CD4-positive, alpha-beta T cell treated with Interleukin-17A for 4 hours (primary cell): ENCODE measurements around the gene ALS2.
A peak's percentile ranks its signal among the peaks of the same experiment; 100 is the strongest.
"Not testable (repeated sequence)": the region's sequence is repeated elsewhere in the genome, so short reads cannot be mapped to it uniquely, and the experiment has no call there.

Experiments
- DNase-seq: peaks from one replicate; pipeline ENCODE4 v3.0.0-alpha.2; 2020; ENCODE audit warnings: mixed read lengths

Gene ALS2

DNA sequence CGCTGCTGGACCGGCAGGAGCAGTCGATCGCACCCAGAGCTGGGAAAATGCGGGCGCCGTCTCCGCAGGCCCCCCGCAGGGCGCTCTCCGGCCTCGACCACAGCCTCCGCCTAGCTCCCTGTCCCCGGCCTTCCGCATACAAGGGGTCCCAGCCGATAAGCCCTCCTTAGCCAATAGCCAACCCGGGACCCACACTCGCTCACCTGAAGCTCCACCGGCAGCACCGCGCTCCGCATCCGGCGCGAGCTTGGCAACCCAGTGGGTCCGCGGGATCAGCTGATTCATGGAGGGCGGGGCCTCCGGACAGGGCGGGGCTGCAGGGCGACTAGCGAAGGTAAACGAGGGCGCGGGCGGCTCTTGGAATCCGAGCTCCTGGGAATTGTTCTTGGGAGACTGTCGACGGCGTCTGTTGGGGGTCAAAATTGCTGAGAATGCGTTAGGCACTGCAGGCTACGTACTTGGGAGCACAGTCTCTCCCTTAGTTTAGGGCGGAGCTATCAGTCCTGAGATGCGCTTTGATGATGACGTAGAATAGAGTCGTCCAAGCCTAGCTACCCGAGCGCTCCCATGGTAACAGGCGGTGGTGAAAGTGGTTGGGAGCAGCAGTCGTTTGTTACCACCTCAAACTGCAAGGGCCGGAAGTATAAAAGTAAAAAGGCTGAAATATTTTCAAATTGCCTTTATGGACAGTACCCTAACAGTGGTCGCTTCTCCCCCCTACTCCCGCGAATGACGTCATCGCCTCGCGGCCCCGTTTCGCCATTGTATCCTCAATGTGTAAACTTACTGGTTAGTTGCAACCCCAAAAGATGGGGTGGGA lies at the start of gene ALS2:
ALS2 (minus strand) TSS at position 260 of the 820 bp plus-strand sequence. CDS start 12,048 bp downstream, outside the sequence.
- peak; percentile 97 for DNase-seq

DNA sequence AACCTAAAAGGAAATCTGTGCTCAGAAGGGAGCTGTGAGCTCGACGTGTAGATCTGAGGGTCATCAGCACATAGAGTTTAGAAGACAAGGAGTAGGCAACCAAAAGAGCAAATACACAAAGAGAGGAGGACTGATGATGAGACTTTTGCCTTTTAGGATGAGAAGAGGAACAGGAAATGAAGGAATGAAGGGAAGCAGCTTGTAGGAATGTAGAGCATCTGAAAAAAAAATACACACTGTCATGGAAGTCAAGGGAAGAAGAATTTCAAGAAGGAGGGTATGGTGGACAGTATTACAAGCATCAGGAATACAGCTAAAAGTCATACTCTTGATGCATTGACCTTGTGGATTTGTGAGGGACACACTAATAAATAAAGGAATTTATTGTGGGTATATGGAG lies 47.5 kb upstream of the ALS2 start:
- no peak for DNase-seq

DNA sequence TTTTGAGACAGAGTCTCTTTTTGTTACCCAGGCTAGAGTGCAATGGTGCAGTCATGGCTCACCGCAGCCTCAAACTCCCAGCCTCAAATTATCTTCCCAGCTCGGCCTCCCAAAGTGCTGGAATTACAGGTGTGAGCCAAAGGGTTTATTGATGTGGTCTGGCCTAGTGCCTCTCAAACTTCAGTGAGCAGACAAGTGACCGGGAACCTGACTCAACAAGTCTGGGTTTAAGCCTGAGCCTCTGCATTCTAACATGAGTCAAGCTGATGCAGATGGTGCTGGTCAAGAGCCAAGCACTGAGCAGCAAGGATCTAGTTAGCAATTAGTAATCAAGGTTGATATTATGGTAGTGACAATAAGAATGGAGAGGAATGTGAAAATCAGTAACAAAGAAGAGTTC lies 46.9 kb upstream of the ALS2 start:
- DNase-seq, result no peak

DNA sequence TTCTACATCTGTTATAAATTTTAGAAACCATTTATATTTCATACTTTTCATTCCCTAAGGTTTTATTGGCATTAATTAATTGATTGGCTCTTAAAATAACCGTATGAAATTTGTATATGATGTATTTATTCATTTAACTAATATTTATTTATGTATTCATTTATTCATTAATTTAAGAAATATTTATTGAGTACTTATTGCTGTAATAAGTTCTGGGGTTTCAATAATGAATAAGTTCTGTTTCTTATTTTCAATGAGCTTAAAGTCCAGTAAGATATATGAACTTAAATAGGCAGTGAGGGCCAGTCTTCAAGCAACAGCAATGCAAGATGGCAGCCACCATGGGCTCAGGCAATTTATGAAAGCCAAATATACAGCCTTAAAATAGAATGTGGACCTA lies 43.5 kb upstream of the ALS2 start:
- DNase-seq, result no peak

DNA sequence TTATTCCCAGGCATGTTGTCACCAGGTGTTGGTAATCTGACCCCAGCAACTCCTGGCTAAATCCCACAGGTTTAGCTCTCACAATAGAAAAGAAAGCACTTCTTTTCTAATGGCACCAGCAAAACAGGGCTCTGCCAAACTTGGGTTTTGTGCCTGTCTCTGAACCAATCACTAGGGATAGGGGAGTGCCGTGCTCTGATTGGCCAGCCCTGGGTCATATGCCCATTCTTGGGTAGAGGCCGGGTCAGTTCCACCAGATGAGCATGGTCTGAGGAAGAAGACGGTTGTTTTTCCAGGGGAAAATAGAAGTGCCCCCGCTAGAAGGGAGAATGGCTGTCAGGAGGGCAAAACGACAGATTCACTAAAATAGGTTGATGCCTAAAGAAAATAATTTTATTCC lies 40.3 kb upstream of the ALS2 start:
- no peak for DNase-seq

DNA sequence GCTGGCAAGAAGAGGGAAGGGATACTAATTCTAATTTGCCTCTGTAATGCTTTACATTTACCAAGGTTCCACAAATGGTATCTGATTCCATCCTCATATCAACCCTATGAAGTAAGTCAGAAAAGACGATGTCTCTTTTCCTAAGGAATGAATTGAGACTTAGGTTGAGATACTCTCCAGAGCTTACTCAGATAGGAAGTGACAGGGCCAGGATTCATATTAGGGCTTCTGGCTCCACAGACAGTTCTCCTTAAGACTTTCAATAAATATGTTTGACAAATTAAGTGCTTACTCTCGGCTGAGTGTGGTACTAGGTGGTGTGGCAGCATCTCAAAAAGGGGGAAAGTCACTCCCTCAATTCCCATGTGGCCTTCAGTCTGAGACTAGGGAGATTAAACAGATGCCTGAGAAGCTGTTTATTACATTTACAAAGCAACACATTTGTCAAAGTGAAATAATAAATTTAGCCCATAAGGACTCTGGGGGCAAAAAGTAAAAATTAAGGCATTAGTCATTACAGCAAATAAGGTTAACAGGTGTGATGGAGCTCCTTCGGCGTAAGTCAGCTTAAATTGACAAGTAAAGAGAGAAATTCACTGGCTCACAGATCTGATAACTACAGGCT lies 39.8 kb upstream of the ALS2 start:
- DNase-seq, result no peak

DNA sequence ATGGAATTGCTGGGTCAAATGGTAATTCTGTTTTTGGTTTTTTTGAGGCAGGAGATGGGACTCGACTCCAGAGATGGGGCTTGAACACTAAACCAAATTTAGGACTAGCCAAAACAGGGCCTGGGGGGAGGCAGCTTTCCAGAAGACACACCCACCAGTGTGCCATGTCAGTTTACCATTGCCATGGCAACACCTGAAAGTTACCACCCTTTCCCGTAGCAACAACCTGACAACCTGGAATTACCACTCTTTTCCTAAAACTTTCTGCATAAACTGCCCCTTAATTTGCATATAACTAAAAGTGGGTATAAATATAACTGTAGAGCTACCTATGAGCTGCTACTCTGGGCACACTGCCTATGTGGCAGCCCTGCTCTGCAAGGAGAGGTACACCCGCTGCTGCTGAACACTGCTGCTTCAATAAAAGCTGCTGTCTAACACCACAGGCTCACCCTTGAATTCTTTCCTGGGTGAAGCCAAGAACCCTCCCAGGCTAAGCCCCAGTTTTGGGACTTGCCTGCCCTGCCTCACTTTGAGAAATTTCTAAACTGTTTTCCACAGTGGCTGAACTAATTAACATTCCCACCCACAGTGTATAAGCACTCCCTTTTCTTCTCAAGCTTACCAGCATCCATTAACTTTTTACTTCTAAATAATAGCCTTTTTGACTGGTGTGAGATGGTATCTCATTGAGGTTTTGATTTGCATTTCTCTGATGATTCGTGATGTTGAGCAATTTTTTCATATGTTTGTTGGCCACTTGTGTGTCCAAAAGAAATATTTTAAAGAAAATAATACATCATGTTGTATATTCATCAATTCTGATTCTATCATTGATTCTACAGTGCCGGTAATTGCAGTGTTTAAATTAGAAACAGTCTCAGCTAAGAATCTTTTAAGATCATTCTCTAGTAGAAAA lies 36.2 kb upstream of the ALS2 start:
- DNase-seq, result no peak

DNA sequence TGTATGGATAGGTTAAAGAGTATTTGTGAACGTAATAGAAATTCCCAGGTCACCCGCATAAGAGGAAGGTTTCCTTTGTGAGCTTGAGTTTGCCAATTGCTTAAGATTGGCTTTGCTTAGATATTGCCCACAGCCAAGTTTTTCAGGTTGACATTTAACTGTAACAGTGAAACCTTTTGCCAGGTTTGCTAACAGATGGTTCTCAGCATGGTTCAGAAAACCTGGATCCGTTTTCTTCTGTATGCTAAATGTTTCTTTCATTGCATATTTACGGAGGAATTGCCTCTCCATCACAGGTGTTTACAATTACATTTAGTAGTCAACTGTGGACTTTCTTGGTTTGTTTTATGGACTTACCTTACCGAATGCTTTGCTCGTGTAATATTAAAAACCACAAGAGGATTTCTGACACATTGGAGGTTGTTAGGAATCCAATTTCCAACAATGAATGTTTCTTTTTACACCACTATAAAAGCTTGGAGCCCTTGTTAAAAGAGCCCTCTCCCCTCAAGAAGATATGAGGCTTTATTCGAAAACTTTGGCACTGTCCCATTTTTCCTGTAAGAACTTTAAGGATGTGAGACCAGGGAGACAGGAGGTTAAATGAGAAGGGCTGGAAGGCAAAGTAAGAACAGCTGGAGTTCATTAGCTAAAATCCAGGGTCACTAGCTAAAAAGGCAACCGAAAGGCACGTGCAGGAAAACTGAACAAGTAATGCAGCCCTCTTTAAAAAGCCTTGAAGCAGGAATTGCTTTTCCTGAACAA lies 33.4 kb upstream of the ALS2 start:
- no peak for DNase-seq

DNA sequence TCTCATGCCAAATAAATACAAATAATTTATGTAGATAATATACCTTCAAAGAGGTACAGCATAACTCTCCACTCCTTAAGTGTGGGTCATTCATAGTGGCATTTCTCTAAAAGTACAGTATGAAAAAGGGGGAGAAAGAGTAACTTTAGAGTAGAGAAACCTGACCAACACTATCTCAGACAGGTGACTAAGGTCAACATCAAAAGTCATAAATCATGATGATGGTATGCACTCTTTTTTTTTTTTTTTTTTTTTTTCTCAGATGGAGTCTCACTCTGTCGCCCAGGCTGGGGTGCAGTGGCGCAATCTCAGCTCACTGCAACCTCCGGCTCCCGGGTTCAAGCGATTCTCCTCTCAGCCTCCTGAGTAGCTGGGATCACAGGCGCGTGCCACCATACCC lies 29.9 kb upstream of the ALS2 start:
- DNase-seq, result not testable (repeated sequence)

DNA sequence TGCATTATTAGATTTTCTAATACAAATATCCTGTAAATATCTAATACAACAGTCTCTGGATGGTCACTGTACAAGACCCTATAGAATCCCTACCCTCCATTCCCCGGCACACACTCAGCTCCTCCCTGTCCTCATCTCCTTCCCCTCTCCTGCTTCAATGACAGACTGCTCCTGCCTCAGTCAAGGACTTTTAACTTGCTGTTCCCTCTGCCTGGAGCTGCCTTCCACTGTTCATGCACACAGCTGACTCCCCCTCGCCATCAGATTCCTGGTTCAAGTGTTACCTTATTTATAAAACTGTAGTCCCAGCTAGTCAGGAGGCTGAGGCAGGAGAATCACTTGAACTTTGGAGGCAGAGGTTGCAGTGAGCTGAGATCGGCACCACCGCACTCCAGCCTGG lies 28.9 kb upstream of the ALS2 start:
- no peak for DNase-seq

DNA sequence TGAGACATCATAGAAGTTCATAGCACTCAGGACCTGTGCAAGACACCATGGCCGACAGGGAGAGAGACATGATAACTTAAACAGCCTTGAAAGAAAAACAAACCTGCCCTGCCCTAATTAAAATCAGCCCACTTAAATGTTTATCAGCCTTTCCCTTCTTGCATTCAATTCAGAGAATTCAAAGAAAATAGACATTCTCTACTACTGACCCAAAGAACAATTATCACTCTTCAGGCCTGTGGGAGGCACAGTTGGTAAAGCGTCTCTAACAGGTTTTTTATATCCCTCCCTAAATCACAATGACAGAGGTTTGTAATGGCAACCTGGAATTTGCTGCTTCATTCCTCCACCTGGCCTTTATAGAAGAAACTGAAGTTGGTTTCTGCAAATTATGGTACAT lies 27.3 kb upstream of the ALS2 start:
- no peak for DNase-seq

DNA sequence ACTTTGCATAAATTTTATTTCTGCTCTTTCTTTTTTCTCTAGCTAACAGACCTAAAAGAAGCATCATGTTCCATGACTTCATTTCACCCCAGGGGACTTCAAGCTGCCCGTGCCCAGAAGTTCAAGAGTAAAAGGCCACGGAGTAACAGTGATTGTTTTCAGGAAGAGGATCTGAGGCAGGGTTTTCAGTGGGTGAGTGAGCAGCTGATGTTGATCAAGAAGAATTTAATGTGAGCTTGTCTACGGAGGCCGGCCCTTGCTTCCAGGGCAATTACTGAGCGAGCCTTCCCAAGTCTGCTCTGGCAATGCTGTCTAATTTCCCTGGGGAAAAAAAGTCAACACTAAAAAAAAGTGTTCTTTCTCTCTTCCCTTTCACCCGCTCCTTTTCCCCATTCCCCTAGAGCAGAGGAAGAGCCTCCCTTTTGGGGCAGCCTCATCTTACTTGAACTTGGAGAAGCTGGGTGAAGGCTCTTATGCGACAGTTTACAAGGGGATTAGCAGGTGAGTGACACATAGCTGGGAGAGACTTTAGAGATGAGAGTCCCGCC lies 26.8 kb upstream of the ALS2 start:
- DNase-seq, result no peak

DNA sequence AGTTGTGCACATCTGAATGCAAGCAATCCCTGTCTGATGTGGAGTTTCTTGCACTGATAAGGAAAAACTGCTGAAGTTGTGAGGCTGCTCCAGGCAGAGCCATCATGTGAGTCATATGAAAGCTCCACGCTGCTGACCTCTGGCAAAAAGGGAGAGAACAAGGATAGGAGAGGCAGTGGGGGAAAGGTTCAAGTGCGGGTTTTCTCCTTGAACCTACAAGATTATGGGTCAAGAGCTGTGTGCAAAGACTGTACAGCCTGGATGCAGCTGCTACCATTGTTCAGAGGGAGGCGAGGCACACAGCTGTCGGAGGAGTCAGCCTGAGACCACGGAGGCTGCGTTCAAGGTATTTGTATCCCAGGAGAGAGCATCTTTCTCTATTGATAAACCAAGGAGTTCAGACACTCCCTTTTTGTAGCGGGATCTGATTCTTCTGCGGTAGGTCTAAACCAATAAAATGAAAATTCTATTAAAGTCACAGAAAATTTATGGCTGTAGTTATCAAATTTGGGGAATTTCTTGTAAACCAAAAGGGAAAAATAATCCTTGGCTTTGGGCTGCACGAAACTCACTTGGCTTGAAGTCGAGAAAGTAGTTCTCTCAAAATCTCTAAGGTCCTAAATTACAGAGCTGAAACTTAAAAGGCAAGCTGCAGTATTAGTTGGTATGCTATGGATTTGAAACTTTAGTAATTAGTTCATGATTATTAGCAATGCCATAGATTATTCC lies 25.9 kb upstream of the ALS2 start, which contains the start of gene CDK15:
CDK15 (plus strand) TSS at position 96 of the 729 bp plus-strand sequence; CDS start at position 224, 128 bp downstream.
- no peak for DNase-seq

DNA sequence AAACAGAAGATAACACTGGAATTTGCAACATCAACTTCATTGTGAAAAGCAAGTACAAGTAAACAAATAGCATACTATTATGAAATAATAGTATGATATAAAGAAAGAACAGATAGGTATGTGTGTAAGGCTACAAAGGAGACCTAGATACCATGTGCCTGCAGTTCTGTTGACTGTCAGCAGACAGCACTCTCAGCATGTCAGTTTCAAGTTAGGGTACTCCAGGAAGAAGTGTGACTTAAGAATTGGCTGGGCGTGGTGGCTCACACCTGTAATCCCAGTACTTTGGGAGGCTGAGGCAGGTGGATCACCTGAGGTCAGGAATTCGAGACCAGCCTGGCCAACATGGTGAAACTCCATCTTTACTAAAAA lies 18.2 kb upstream of the ALS2 start:
- DNase-seq, result not testable (repeated sequence)

DNA sequence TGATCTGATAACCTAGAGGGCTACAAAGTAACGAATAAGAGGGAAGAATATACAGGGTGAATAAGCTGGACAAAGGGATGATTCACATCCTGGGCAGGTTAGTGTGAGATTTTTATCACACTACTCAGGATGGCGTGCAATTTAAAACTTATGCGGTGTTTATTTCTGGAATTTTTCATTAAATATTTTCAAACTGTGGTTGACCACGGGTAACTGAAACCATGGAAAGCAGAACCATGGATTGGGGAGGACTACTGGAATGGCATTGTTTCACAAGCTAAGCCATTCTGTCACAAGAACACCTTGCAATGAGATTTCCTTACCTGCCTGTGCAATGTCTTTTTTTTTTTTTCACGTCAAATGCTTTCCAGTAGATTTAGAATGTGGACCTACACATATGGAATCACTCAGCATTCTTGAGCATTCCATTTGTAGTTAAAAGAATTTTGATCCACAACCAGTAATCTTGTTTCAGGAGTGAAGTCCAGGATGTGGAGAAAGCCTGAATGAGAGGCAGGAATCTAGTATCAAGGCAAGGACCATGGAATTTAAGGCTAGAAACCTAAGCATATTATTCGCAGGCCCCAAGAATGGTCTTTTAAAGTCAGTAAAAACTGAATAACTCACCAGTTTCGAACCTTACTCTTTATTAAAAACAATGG lies 17.6 kb upstream of the ALS2 start:
- no peak for DNase-seq

DNA sequence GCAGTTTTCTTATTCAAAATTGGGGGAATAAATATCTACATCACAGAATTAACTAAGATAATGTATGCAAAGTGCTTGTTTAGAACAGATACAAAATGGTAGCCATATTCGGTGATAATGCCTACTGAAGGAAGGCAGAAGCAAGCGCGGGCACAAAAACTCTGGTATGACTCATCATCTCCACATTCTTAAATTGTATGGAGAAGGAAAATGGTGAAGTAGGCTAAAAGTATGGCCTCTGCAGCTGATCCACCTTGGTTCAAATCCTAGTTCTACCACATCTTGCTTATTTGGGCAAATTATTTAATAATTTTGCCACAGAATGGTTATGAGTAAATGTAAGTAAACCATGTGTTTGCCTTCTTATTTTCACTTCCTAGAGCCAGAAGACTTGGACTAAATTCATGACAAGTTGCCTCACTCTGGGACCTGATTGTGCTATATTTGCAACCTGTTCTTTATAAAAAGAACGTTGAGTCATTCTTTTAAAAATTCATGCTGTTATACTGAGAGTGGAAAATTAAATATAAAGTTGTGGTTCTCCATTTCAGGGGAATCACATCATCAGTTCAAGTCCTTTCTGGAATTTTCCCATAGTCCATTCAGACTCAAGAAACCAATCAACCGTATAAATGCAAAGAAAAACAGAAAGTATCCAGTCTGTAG lies 16.6 kb upstream of the ALS2 start:
- no peak for DNase-seq

DNA sequence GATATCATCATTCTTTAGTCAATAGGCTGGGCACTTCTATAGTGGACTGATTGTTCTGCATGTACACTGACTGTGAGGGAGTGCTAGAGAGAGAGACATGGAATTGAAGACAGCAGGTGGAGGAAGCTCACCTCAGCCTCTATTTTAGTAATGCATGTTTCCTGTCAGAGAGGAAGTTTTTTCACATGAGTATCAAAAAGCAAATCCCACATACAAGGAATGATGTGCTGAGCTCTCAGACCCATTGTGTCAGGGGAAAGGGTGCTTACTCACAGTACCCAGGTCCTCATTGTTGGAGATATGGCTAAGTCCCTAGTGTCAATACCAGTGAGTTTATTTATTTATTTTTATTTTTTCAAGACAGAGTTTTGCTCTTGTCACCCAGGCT lies 15.7 kb upstream of the ALS2 start:
- DNase-seq, result no peak

DNA sequence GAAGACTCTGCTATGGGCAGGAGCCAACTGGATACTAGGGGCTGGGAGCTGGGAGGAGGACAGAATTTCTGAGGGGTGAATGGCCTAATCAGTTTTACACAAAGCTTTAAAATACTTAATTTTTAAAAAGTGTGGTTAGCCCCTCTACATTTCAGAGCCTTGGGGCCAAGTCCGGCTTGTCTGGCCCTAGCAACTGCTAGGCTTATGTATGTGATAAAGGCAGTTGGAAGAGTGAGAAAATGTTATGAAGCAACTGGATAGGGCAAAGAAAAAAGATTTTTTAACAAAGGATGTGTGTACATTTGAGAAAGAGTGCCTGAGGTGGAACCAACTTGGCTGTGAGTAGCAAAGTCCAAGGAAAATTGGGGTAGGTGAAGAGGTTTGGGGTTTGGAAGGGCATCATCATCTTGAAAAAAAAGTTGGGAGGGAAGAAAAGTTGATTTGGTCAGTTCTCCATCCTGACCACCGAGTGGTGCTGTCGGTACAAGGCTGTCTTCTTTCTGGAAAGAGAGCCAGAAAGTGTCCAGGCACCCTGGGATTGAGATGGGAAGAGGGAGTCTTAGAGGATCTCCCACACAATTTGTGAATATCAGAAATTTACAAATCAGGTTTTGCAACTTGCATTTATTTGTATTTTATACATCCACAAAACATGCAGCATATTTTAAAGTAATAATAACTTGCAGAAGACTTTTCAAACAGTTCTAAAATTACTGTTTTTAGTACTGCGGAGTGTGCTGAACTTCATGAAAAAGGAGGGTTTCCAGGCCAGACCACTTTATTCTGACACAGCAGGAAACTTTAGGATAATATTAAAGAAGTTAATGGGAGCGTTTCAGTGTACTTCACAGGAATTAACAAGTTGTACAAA lies 15.1 kb upstream of the ALS2 start:
- DNase-seq, result no peak

DNA sequence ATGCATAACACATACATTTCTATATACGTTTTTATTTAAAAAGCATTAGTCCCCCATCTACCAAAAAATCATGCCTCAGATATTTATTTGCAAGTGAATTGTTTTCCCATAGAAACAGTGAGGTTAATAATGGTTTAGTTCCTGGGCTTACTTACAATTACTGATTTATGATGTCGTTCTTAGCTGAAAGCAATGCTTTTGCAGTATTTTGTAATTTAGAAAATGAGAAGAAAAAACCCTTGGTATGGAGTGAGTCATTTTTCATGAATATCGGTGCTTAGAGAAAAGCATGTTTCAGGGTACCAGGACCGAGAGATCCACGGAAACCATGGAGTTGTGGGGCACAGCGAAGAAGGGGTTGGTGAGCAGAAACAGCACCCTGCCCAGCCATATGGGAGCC lies 13.6 kb upstream of the ALS2 start:
- DNase-seq, result no peak
